ENCODE data around the gene MYH14. TPM values are rescaled to one million over a fixed set of nuclear protein-coding genes. Genes with fewer than 3 reads are reported as not detected.

The MYH14 gene
- total and polyA plus RNA-seq, 9 of the 15 experiments (the other 6 are each of a cell fraction or from before 2014, with no cell fraction given) = 0.04 to 0.86 (median 0.19) TPM; not detected in 2

DNA sequence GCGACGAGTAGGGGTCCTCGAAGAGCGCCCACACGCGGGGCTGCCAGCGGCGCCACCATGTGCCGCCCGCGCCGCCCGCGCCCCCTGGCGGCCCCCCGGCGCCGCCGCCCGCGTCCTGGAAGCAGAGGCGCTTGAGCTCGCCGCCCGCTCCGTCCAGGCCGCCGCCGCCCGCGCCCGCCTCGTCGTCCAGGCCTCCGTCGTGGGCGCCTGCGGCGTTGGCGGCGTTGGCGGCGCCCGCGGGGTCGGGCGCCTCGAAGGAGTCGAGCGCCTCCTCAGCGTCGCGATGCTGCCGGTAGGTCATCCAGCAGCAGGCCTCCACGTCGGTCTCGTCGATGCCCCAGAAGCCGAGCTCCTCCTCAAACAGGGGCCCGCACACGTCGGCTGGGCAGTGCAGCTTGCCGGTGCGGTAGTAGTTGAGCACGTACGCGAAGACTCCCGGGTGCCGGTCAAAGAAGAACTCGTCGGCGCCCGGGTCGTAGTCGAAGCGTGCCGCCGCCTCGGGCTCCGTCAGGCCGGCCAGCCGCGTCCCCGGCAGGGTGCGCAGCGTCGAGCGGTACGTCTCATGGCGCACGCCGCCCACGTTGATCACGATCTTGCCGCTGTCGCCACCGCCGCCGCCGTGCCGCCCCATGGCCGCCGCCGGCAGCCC is 124.9 kb downstream of the MYH14 start (continued):
- TF ChIP-seq ZNF583 (CRISPR knock-in tag; IDR thresholded peaks at IDR 0.05) (no peak), MAFG (tag; conservative IDR thresholded peaks at IDR 0.05) (no peak), ZNF561 (CRISPR knock-in tag; conservative IDR thresholded peaks at IDR 0.05) (no peak), YY1 (IDR thresholded peaks at IDR 0.05; ENCODE audit: borderline replicate concordance in 1 of 3, control insufficient read depth in 1 of 3, extremely low read depth in 1 of 3, insufficient read depth in 3 of 3, insufficient read length in 1 of 3, insufficient replicate concordance in 2 of 3, low read depth in 1 of 3, low read length in 2 of 3) (peak in 2 of 3 experiments; percentile 14 to 47), IFI16 (CRISPR knock-in tag; IDR thresholded peaks at IDR 0.05) (no peak), ATF1 (CRISPR knock-in tag; IDR thresholded peaks at IDR 0.05) (no peak), ATF1 (tag; IDR thresholded peaks at IDR 0.05) (peak; percentile 19; the same call in 1 of the 2 replicates), NFIX (CRISPR knock-in tag; IDR thresholded peaks at IDR 0.05; ENCODE audit: low read depth) (no peak), ZNF134 (CRISPR knock-in tag; conservative IDR thresholded peaks at IDR 0.05) (no peak), ZKSCAN1 (IDR thresholded peaks at IDR 0.05; ENCODE audit: low read depth, low read length) (0 out of 2 replicates have a peak, but pooled peaks have one; percentile 12), POLR3A (IDR thresholded peaks at IDR 0.05; ENCODE audit: borderline replicate concordance, extremely low read depth, insufficient read depth, insufficient read length) (no peak), NONO (IDR thresholded peaks at IDR 0.05; ENCODE audit: low read depth in 2 of 2, low read length in 1 of 2) (peak in 1 of 2 experiments; percentile 64; a peak in 1 of 4 replicates), BRCA1 (IDR thresholded peaks at IDR 0.05) (no peak), BRCA1 (CRISPR knock-in tag; IDR thresholded peaks at IDR 0.05) (no peak), TEAD1 (CRISPR knock-in tag; IDR thresholded peaks at IDR 0.05) (no peak), PTTG1 (tag; IDR thresholded peaks at IDR 0.05; ENCODE audit: low read depth) (no peak)
- TF ChIP-seq, protein P1, sequence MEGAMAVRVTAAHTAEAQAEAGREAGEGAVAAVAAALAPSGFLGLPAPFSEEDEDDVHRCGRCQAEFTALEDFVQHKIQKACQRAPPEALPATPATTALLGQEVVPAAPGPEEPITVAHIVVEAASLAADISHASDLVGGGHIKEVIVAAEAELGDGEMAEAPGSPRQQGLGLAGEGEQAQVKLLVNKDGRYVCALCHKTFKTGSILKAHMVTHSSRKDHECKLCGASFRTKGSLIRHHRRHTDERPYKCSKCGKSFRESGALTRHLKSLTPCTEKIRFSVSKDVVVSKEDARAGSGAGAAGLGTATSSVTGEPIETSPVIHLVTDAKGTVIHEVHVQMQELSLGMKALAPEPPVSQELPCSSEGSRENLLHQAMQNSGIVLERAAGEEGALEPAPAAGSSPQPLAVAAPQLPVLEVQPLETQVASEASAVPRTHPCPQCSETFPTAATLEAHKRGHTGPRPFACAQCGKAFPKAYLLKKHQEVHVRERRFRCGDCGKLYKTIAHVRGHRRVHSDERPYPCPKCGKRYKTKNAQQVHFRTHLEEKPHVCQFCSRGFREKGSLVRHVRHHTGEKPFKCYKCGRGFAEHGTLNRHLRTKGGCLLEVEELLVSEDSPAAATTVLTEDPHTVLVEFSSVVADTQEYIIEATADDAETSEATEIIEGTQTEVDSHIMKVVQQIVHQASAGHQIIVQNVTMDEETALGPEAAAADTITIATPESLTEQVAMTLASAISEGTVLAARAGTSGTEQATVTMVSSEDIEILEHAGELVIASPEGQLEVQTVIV (CRISPR knock-in tag; IDR thresholded peaks at IDR 0.05; ENCODE audit: borderline replicate concordance) = no peak
- TF ChIP-seq, protein P2, sequence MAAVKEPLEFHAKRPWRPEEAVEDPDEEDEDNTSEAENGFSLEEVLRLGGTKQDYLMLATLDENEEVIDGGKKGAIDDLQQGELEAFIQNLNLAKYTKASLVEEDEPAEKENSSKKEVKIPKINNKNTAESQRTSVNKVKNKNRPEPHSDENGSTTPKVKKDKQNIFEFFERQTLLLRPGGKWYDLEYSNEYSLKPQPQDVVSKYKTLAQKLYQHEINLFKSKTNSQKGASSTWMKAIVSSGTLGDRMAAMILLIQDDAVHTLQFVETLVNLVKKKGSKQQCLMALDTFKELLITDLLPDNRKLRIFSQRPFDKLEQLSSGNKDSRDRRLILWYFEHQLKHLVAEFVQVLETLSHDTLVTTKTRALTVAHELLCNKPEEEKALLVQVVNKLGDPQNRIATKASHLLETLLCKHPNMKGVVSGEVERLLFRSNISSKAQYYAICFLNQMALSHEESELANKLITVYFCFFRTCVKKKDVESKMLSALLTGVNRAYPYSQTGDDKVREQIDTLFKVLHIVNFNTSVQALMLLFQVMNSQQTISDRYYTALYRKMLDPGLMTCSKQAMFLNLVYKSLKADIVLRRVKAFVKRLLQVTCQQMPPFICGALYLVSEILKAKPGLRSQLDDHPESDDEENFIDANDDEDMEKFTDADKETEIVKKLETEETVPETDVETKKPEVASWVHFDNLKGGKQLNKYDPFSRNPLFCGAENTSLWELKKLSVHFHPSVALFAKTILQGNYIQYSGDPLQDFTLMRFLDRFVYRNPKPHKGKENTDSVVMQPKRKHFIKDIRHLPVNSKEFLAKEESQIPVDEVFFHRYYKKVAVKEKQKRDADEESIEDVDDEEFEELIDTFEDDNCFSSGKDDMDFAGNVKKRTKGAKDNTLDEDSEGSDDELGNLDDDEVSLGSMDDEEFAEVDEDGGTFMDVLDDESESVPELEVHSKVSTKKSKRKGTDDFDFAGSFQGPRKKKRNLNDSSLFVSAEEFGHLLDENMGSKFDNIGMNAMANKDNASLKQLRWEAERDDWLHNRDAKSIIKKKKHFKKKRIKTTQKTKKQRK (IDR thresholded peaks at IDR 0.05; ENCODE audit: borderline replicate concordance, low read depth, low read length) = no peak
- TF ChIP-seq, protein P3, sequence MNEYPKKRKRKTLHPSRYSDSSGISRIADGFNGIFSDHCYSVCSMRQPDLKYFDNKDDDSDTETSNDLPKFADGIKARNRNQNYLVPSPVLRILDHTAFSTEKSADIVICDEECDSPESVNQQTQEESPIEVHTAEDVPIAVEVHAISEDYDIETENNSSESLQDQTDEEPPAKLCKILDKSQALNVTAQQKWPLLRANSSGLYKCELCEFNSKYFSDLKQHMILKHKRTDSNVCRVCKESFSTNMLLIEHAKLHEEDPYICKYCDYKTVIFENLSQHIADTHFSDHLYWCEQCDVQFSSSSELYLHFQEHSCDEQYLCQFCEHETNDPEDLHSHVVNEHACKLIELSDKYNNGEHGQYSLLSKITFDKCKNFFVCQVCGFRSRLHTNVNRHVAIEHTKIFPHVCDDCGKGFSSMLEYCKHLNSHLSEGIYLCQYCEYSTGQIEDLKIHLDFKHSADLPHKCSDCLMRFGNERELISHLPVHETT (CRISPR knock-in tag; conservative IDR thresholded peaks at IDR 0.05 in 1 of 2, IDR thresholded peaks at IDR 0.05 in 1 of 2) = peak in 1 of 2 experiments; percentile 74; a peak in 1 of 4 replicates

Data from K562 (cell line).